H9 (cell line): Measurements from ENCODE around the gene FANCC. TPM values are rescaled to one million over a fixed set of nuclear protein-coding genes. Genes with fewer than 3 reads are reported as not detected.

ENCODE experiments used
- DNase-seq: peaks from one replicate; pipeline ENCODE4 v3.0.0-alpha.2; 2017
- H2AFZ ChIP-seq: one replicate; pipeline ENCODE4 v1.6.1; 2013; ENCODE audit warnings: mild to moderate bottlenecking, low read length, control low read depth, moderate library complexity
- H2AK5ac ChIP-seq: 2 replicates; pipeline ENCODE4 v1.6.1; 2013; ENCODE audit warnings: low read length, control low read depth, mixed read lengths; ENCODE audit not compliant: insufficient read length
- H2BK120ac ChIP-seq: one replicate; pipeline ENCODE4 v1.6.1; 2013; ENCODE audit warnings: low read depth, mild to moderate bottlenecking, low read length, control low read depth, inconsistent platforms; ENCODE audit not compliant: poor library complexity, severe bottlenecking
- H2BK12ac ChIP-seq: 2 replicates; pipeline ENCODE4 v1.6.1; 2013; ENCODE audit warnings: low read length, control low read depth, mixed read lengths, low read depth; ENCODE audit not compliant: insufficient read length
- H2BK15ac ChIP-seq: 2 replicates; pipeline ENCODE4 v1.6.1; 2013; ENCODE audit warnings: low read depth, low read length, control low read depth
- H2BK20ac ChIP-seq: one replicate; pipeline ENCODE4 v1.6.1; 2013; ENCODE audit warnings: low read depth, mild to moderate bottlenecking, low read length, control low read depth, inconsistent platforms; ENCODE audit not compliant: poor library complexity, severe bottlenecking
- H2BK5ac ChIP-seq: 2 replicates; pipeline ENCODE4 v1.6.1; 2013; ENCODE audit warnings: low read length, control low read depth, mixed read lengths; ENCODE audit not compliant: insufficient read length
- H3K14ac ChIP-seq: 2 replicates; pipeline ENCODE4 v1.6.1; 2013; ENCODE audit warnings: low read length, control low read depth; ENCODE audit not compliant: insufficient read depth
- H3K18ac ChIP-seq: 2 replicates; pipeline ENCODE4 v1.6.1; 2013; ENCODE audit warnings: low read depth, mild to moderate bottlenecking, mixed read lengths, low read length, control low read depth; ENCODE audit not compliant: insufficient read length
- H3K23ac ChIP-seq: 2 replicates; pipeline ENCODE4 v1.6.1; 2013; ENCODE audit warnings: low read length, control low read depth, mixed read lengths, low read depth; ENCODE audit not compliant: insufficient read length
- H3K23me2 ChIP-seq: 2 replicates; pipeline ENCODE4 v1.6.1; 2013; ENCODE audit warnings: low read depth, mild to moderate bottlenecking, mixed read lengths, low read length, control low read depth; ENCODE audit not compliant: insufficient read length, poor library complexity, severe bottlenecking
- H3K27ac ChIP-seq: 2 replicates; pipeline ENCODE4 v1.5.1; 2013; ENCODE audit warnings: low read length, control low read depth, mixed read lengths, low read depth; ENCODE audit not compliant: insufficient read length
- H3K27me3 ChIP-seq: 2 replicates; pipeline ENCODE4 v1.6.1; 2013; ENCODE audit warnings: low read length, control low read depth, inconsistent platforms; ENCODE audit not compliant: insufficient read depth
- H3K4ac ChIP-seq: 2 replicates; pipeline ENCODE4 v1.6.1; 2013; ENCODE audit warnings: low read depth, mild to moderate bottlenecking, control low read depth, inconsistent platforms, low read length, moderate library complexity
- H3K4me1 ChIP-seq: 2 replicates; pipeline ENCODE4 v1.6.1; 2013; ENCODE audit warnings: low read length, control low read depth, inconsistent platforms; ENCODE audit not compliant: insufficient read depth
- H3K4me2 ChIP-seq: 2 replicates; pipeline ENCODE4 v1.6.1; 2013; ENCODE audit warnings: low read length, control low read depth, mixed read lengths; ENCODE audit not compliant: insufficient read length, insufficient read depth
- H3K56ac ChIP-seq: 2 replicates; pipeline ENCODE4 v1.6.1; 2013; ENCODE audit warnings: low read depth, mild to moderate bottlenecking, mixed read lengths, low read length, control low read depth; ENCODE audit not compliant: insufficient read length
- H3K79me1 ChIP-seq: 2 replicates; pipeline ENCODE4 v1.6.1; 2013; ENCODE audit warnings: low read depth, mild to moderate bottlenecking, moderate library complexity, low read length, control low read depth, inconsistent platforms; ENCODE audit not compliant: insufficient read depth, poor library complexity, severe bottlenecking
- H3K79me2 ChIP-seq: 2 replicates; pipeline ENCODE4 v1.6.1; 2013; ENCODE audit warnings: low read length, control low read depth, inconsistent platforms; ENCODE audit not compliant: insufficient read depth
- H3K9ac ChIP-seq: 2 replicates; pipeline ENCODE4 v1.6.1; 2013; ENCODE audit warnings: low read length, control low read depth, mixed read lengths; ENCODE audit not compliant: insufficient read length; ENCODE audit errors: extremely low read depth
- H3K9me3 ChIP-seq: one replicate; pipeline ENCODE4 v1.6.1; 2013; ENCODE audit warnings: low read depth, low read length, inconsistent platforms; ENCODE audit not compliant: control insufficient read depth
- H3T11ph ChIP-seq: one replicate; pipeline ENCODE4 v1.6.1; 2013; ENCODE audit warnings: mild to moderate bottlenecking, low read length, control low read depth, inconsistent platforms
- H4K20me1 ChIP-seq: one replicate; pipeline ENCODE4 v1.6.1; 2013; ENCODE audit not compliant: control insufficient read depth, insufficient read length, insufficient read depth
- H4K5ac ChIP-seq: 2 replicates; pipeline ENCODE4 v1.6.1; 2013; ENCODE audit warnings: low read depth, mild to moderate bottlenecking, mixed read lengths, low read length, control low read depth; ENCODE audit not compliant: insufficient read length
- H4K8ac ChIP-seq: replicated peaks from 2 replicates; pipeline ENCODE4 v1.6.1; 2013; ENCODE audit warnings: low read length, control low read depth, mixed read lengths, low read depth; ENCODE audit not compliant: insufficient read length
- H4K91ac ChIP-seq: 2 replicates; pipeline ENCODE4 v1.6.1; 2013; ENCODE audit warnings: low read depth, mild to moderate bottlenecking, moderate library complexity, mixed read lengths, low read length, control low read depth; ENCODE audit not compliant: insufficient read length
- H3K27ac Mint-ChIP-seq, 3 experiments: 2 replicates in 2 of 3; 3 replicates in 1 of 3; pipeline ENCODE4 v1.8.0; 2020 to 2021; ENCODE audit warnings: mixed read lengths in 3 of 3, mild to moderate bottlenecking in 1 of 3, moderate library complexity in 1 of 3
- H3K27me3 Mint-ChIP-seq: 2 replicates; pipeline ENCODE4 v1.8.0; 2021; ENCODE audit warnings: low read depth, mild to moderate bottlenecking, moderate library complexity, mixed read lengths
- H3K36me3 Mint-ChIP-seq, 3 experiments: 2 replicates in 2 of 3; 3 replicates in 1 of 3; pipeline ENCODE4 v1.8.0; 2020 to 2021; ENCODE audit warnings: low read depth in 3 of 3, mixed read lengths in 3 of 3; ENCODE audit not compliant: insufficient read depth in 1 of 3
- H3K4me1 Mint-ChIP-seq, 2 experiments: 2 replicates each; pipeline ENCODE4 v1.8.0; 2020; ENCODE audit warnings: mixed read lengths in 2 of 2
- H3K4me3 Mint-ChIP-seq, 2 experiments: 2 replicates in 1 of 2; 3 replicates in 1 of 2; pipeline ENCODE4 v1.8.0; 2020 to 2021; ENCODE audit warnings: mild to moderate bottlenecking in 2 of 2, mixed read lengths in 2 of 2, moderate library complexity in 1 of 2
- H3K9me3 Mint-ChIP-seq, 2 experiments: 2 replicates in 1 of 2; 3 replicates in 1 of 2; pipeline ENCODE4 v1.8.0; 2020; ENCODE audit warnings: mild to moderate bottlenecking in 2 of 2, mixed read lengths in 2 of 2, moderate library complexity in 1 of 2
- WGBS: extraction: QIAGEN DNeasy Blood & Tissue Kit; methylation state at CpG from one replicate; pipeline ENCODE4 v1.1.7; 2013; ENCODE audit warnings: missing lambda C conversion rate, low lambda C conversion rate, mixed read lengths; ENCODE audit not compliant: insufficient read length; ENCODE audit errors: extremely low coverage; 5-methylcytosine and 5-hydroxymethylcytosine counted together
- total RNA-seq: library from RNA; stranded (reverse); gene quantifications from 2 replicates; pipeline ENCODE4 v1.2.1, GENCODE V29; 2021
- TF ChIP-seq, protein P1 (sequence below): fragments of 200-600 bp; sonication (generic); conservative IDR thresholded peaks from 3 replicates; pipeline ENCODE4 v1.8.0; 2021; ENCODE audit warnings: antibody characterized with exemption, mild to moderate bottlenecking

Gene FANCC
- total RNA-seq, 1 experiment from 2014 or later: 14.6 TPM

DNA sequence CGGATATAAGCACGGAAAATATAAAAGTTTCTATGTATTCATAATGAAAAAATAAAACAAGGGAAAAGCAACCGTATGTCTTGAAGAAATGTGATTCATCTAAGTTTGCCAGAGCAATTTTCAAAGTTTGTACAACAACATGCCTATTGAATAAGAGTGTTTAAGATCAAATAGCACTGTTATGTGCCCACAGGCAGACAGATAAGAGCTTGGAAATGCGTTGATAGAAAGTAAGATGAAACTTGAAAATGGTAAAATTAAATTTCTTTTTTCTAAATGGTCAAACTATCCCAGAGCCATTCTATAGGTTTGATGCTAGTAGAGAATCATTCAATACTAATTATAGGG, 189.4 kb downstream of the FANCC start:
- H3K23me2 ChIP-seq: peaks cover 4% of the 10 kb centered on the region
- no peak overlapping the region for H3K4me3 Mint-ChIP-seq
- H3K56ac ChIP-seq: no peak overlapping the region
- no peak overlapping the region for H2BK5ac ChIP-seq
- H3K79me2 ChIP-seq: no peaks in the 10 kb centered on the region
- H4K8ac ChIP-seq: no peak overlapping the region
- no peaks in the 10 kb centered on the region for H4K20me1 ChIP-seq
- peaks cover 6% of the 10 kb centered on the region; the same call in 1 of the 2 replicates for H3K27me3 Mint-ChIP-seq
- no peak overlapping the region for H4K5ac ChIP-seq
- H3K79me1 ChIP-seq: no peaks in the 10 kb centered on the region
- H2BK120ac ChIP-seq: no peak overlapping the region
- H2BK20ac ChIP-seq: no peak overlapping the region
- no peaks in the 10 kb centered on the region for H3K9me3 Mint-ChIP-seq
- WGBS: no CpG with 5 or more reads among the region's 4 CpGs
- no peak overlapping the region for H3K9ac ChIP-seq
- no peak overlapping the region for H3K27ac ChIP-seq
- H4K91ac ChIP-seq: no peak overlapping the region
- H3K27ac Mint-ChIP-seq: no peak overlapping the region
- no peak overlapping the region for H3K4me2 ChIP-seq
- TF ChIP-seq, protein P1, sequence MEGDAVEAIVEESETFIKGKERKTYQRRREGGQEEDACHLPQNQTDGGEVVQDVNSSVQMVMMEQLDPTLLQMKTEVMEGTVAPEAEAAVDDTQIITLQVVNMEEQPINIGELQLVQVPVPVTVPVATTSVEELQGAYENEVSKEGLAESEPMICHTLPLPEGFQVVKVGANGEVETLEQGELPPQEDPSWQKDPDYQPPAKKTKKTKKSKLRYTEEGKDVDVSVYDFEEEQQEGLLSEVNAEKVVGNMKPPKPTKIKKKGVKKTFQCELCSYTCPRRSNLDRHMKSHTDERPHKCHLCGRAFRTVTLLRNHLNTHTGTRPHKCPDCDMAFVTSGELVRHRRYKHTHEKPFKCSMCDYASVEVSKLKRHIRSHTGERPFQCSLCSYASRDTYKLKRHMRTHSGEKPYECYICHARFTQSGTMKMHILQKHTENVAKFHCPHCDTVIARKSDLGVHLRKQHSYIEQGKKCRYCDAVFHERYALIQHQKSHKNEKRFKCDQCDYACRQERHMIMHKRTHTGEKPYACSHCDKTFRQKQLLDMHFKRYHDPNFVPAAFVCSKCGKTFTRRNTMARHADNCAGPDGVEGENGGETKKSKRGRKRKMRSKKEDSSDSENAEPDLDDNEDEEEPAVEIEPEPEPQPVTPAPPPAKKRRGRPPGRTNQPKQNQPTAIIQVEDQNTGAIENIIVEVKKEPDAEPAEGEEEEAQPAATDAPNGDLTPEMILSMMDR: no peak
- no peaks in the 10 kb centered on the region for H3K9me3 ChIP-seq
- H2AFZ ChIP-seq: no peak overlapping the region
- H2AK5ac ChIP-seq: no peak overlapping the region
- H2BK15ac ChIP-seq: no peak overlapping the region
- no peak overlapping the region for H3K4ac ChIP-seq
- H3K36me3 Mint-ChIP-seq: no peaks in the 10 kb centered on the region
- H3K4me1 Mint-ChIP-seq: peaks cover 38 to 47% of the 10 kb centered on the region in 2 experiments
- no peak overlapping the region for H3K14ac ChIP-seq
- no peak overlapping the region for H3K18ac ChIP-seq
- H3K4me1 ChIP-seq: peaks cover 10% of the 10 kb centered on the region; the same call in 1 of the 2 replicates
- no peak overlapping the region for H2BK12ac ChIP-seq
- no peaks in the 10 kb centered on the region for H3K27me3 ChIP-seq
- no peak overlapping the region for H3T11ph ChIP-seq
- no peak overlapping the region for H3K23ac ChIP-seq
- DNase-seq: no peak
